Stimulated activated CD8-positive, alpha-beta memory T cell treated with anti-CD3 and anti-CD28 coated beads, Interleukin-15, amount 100 ng/mL, for 4 hours (primary cell): Measurements from ENCODE around the gene TSPEAR.
"Not testable (repeated sequence)": the region's sequence is repeated elsewhere in the genome, so short reads cannot be mapped to it uniquely, and the experiment has no call there.

ENCODE experiments used
- DNase-seq, 2 donors: peaks; one replicate each; pipeline ENCODE4 v3.0.0-alpha.2; 2020; ENCODE audit warnings: low read depth in 2 of 2

The TSPEAR gene

DNA sequence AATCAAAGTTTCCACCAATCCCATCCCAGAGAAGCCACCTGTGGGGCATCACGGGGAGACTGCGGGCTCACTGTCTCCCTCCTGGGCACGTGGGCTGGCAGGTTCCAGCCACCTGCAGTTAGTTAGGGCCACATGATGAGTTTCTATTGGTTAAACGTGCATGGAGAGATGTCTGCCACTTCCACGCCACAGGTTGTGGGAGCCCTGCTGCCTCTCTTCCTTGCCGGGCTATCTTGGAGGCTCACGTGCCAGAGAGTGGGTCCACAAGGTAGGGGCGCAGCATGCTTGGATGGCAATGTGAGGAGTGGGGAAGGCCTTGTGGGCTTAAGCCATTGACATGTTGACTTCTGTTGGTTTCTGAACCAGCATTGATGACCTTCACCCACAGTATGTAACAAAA lies 107.5 kb downstream of the TSPEAR start:
- DNase-seq, result no peak

DNA sequence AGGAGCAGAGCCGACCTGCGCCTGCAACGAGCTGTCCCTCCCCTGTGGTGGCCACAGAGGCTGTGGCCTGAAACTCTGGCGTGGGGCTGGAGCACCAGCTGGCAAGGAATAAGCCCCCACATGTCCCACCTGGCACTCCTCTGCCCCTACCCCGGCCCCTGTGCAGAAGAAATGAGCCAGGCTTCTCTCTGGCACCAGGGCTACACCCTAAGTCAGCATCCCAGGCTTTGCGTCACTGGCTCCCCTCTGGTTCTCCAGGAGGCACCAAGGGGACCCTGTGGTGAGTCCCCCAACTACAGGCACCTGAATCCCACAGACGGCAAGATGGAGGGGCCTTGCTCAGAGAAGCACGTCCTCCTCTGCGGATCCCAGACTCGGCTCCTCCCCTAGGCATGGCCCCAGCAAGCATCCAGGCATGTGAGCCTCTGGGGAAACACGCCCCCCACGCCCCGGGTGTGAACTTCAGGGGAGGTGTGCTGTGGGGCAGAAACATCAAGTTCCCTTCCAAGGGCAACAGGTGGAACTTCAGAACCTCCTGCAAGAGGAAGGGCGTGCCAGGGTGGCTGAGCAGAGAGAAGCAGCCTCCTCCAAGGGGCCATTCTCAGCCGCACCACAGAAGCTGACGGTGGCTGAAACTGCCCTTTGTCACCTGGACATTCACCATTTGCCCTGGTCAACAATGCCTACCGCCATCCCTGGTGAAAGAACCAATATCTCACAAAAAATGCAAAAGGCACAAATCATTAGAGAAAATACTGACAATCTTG lies 108.1 kb downstream of the TSPEAR start:
- no peak for DNase-seq

DNA sequence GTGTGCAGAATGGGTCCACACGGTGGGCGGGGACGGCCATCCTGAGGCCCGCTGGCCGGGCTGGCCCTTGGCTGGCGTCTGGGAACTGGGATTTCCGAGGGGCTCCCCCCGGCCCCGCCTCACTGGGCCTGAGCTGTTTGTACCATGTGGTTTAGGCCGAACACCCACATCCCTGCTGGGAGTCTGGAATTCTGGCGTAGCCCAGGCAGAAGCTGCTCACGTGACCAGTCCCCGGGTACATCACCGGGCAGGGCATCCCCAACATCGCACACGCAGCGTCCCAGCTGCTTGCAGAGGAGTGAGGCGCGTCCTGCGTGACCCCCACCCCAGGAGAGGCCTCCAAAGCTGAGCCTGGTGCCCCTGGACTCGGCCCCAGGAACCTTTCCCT lies 108.9 kb downstream of the TSPEAR start:
- no peak for DNase-seq

DNA sequence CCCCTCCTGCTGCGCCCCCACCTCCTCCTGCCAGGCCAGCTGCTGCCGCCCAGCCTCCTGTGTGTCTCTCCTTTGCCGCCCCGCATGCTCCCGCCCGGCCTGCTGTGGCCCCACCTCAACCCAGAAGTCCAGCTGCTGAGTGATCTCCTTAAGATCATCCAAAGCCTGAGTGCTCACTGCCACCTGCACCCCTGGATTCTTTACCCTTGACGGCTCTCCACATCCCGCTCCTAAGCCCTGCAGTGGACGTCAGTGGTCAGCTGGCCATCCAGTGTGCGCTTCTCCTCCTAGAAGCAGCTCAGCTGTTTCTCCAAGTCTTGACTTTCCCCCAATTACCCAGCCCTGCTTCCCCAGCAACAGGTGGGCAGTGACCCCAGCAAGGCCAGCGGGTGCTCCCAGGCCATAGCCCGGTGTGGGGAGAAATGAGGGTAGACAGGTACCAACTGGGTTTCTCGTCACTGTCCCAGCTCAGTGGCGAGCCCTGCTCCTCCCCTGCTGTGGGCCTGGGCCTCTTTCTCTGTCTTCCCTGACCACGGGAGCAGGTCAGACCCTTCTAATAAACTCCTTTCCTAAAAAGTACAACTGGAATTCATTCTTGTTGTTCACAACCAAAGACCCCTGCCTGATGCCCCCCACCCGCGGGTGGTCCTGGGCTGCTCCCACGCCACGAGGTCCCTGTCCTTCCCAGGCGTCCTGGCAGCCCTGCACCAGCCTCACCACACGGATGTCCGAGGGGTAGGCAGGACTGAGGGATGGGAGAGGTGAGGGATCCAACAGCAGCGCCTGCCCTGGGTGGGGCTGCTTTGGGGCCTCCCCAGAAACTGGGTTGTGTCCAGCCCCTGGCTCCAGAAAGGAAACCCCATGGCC lies 109.5 kb downstream of the TSPEAR start:
- DNase-seq, result no peak

DNA sequence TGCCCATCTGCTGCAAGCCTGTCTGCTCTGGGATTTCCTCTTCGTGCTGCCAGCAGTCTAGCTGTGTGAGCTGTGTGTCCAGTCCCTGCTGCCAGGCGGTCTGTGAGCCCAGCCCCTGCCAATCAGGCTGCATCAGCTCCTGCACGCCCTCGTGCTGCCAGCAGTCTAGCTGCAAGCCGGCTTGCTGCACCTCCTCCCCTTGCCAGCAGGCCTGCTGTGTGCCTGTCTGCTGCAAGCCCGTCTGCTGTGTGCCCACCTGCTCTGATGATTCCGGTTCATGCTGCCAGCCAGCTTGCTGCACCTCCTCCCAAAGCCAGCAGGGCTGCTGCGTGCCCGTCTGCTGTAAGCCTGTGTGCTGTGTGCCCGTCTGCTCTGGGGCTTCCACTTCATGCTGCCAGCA lies 110.3 kb downstream of the TSPEAR start:
- not testable (repeated sequence) for DNase-seq

DNA sequence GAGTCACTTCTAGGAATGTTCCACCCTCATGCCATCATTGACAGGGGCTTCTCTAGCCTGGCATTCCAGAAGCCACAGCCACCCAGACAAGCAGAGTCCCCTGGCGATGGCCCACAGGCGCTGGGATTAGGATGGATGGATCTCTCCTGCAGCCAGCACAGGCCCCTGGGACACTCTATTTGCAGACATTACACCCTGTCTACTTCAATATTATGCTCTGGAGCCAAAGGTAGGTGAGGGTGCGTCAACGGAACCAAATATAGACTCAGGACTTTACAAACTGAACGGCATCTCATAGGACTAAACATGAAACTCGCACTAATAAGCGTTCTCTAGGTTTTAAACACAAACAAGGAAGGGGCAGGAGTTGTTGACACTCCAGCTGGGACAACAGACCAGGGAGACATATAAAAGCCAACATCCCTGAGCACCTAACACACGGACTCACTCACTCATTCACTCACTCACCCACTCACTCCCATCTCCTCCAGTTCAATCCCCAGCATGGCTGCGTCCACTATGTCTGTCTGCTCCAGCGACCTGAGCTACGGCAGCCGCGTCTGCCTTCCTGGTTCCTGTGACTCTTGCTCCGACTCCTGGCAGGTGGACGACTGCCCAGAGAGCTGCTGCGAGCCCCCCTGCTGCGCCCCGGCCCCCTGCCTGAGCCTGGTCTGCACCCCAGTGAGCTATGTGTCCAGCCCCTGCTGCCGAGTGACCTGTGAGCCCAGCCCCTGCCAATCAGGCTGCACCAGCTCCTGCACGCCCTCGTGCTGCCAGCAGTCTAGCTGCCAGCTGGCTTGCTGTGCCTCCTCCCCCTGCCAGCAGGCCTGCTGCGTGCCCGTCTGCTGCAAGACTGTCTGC lies 111.0 kb downstream of the TSPEAR start, which contains the start of gene KRTAP10-7:
Gene KRTAP10-7, plus strand, starts transcription at position 480 of the 861 bp plus-strand sequence. Its CDS starts 25 bp downstream, at position 505.
- not testable (repeated sequence) for DNase-seq

DNA sequence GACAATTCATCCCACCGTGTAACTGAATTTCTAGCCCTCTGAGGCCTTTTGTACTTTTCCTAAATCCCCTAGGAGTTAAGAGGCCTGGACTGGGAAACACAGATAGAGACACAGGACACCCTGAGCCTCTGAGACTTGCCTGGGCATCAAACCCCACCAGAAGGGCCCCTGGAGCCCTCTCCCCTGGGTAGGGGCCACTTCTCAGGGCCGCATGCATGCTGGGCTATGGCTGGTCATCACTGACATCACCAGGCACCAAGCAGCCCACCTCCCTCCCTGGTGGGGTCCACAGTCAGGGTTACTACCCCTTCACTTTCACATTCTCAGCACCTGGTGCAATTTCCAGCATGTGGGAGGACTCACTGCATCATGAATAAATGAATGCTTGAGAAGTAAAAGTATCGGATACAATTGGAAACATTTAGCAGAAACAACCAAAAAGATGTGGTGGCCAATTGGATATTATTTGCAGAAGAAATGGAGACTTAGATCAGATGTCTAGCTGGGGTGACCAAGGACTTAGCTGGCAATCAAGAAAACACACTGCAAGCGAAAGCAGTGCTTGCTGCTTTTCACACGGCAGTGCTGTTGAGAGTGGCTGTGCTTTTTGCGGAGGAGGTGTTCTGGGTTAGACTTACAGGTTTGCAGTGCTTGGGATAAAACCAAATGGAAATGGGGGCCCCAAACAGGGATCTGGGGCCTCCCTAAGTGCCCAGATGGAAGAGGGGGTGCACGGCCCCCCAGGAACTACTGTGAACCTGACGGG lies 111.9 kb downstream of the TSPEAR start:
- no peak for DNase-seq

DNA sequence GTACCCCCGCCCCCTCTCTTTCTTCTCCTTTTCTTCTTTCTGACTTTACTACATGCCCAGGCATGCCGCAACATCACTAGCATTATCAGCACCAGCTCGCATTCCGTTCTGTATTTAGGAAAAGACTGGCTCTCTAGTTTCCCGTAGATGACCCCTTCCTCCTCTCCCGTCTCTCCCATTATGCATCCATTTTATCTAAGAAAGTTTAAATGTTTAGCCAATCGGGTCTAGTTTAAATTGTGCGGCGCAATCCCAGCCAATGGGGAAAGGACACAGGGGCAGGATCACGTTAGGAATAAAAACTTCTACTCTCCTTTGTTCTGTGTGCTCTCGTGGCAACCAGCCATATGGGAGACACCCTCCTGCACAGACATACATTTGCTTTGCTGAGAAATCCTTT lies 113.3 kb downstream of the TSPEAR start:
- DNase-seq, result no peak

DNA sequence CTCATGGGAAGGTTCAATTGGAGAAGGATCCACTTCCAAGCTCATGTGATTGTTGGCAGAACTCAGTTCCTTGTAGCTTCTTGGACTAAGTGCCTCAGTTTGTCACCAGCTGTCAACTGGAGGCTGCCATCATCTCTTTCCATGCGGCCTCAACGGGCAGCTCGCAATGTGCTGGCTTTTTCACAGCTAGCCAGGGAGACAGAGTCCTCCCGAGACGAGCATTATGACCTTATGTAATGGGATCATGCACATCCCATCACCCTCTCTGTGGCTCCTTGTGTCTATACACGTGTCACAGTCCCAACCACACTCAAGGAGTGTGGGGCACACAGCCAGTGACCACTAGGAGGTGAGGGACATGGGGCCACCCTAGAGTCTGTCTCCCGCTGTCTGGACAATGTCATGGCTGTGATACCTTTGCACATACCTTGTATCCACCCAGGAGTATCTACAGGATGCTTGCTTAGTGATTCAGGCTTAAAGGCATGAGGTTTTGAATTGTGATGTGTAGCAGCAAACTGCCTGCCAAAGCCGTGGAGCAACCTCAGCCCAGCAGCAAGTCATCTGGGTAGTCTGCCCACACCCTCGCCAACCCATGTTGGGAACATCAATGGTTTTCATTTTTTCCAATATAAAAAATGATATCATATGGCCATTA lies 115.2 kb downstream of the TSPEAR start:
- DNase-seq, result no peak

DNA sequence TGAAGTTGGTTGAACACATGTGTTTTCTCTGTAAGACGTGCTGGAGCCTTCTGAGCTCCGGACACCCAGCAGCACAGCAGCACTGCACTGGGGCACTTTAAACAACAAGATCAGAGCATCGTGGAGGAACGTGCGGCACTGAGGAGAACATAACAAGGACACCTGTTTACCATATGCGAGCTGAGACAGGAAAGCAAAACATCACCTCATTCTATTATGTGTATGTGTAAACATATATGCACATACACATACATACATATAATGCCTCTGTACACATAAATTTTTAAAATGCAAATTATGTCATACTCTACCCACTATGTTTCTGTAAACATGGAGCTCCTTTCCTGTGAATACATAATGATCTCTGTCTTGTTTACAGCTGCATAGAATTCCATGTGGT lies 115.8 kb downstream of the TSPEAR start:
- DNase-seq, result no peak

DNA sequence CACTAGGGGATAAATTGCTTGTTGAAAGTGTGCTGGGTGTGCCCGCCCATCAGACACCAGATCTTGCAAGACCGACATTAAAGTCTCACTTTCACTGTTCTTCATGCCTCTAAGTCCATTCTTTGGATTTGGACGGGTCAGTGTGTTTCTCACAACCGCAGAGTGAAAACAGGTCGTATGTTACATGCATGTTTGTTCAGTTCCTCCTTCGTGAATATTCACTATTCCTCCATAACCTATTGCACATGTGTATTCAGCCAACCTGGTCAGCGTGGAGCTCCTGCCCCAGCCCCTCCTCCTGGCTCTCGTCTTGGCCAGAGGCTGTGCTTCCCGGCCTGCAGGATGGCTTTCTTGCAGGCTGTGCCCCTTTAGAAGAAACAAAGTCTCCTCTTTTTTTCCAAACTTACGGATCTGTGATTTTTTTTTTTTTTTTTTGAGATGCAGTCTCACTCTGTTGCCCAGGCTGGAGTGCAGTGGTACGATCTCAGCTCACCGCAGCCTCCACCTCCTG lies 116.9 kb downstream of the TSPEAR start:
- no peak for DNase-seq

DNA sequence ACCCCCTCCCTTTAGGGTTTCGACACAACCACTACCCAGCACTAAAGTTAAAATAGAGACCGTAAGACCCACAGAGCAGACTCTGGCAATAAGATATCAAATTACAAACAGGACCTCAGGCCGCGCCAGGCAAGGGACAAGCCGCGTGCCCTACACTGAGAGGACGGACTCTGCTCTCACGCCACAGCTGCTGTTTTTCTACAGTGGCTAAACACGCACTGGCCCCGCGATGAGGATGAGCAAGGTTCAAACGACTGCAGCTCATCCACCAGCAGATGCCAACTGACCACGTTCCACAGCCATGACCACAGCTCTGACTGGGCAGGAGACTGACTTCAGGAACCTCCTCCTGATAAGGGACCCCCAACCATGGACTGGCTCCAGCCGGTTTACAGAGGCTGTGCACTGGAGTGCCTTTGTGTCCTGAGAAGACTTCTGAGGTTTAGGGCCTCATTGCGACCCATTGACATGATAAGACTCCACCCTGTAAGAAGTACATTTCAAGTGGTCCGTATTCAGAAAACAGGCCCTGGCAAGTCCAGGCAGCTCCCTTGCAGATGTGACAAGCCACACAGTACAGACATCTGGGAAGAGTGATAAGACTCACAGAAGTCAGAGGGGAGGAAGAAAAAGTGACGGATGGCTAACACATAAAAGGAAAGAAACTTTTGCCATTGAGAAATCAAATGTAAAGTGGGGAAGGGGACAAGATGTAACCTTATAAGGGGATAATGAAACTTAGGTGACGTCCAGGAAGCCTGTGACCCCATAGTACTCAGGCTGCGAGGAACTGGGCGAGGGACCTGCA lies 117.6 kb downstream of the TSPEAR start:
- DNase-seq, result no peak

DNA sequence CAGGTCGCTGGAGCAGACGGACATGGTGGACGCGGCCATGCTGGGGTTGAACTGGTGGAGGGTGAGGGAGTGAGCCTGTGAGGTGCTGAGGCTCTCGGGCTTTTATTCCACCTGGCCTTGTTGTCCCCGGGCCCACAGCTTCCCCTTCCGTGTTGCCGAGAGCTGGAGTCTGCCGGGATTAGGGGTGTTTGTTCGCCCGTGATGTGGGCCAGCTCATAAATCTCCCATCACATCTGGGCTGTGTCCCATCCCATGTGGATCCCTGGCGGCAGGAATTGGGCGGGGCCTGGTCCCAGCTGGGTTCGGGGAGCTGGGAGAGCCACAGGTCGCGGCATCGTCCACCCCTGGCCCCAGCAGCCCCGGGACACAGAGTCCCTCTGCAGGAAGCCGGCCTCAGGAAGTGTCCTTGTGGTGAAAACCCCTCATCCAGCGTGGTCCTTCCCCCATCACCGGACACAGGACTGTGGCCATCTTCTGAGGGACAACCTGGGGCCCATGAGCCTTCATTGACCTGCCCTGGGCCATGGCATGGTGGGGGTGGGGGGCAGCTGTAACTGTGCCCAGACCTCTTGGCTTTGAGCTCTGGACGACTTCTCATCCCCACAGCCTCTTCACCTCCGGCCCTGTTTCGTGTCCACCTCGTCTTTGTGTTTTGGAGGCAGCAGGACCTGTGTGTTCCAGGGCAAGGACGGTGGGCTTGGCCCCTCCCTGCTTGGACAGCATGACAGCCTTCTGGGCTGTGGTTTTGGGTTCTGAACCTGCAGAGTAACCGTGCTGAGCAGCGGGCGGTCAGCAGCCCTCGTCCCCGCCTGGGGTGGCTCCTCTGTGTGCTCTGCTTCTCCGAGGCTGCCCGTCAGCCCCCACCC lies 118.7 kb downstream of the TSPEAR start, which contains the start of gene KRTAP10-6:
Gene KRTAP10-6, minus strand, starts transcription at position 60 of the 866 bp plus-strand sequence. Its CDS starts 21 bp downstream, at position 39.
- DNase-seq, result no peak

DNA sequence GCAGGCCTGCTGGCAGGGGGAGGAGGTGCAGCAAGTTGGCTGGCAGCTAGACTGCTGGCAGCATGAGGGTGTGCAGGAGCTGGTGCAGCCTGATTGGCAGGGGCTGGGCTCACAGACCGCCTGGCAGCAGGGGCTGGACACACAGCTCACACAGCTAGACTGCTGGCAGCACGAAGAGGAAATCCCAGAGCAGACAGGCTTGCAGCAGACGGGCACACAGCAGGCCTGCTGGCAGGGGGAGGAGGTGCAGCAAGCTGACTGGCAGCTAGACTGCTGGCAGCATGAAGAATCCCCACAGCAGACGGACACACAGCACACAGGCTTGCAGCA lies 119.6 kb downstream of the TSPEAR start:
- DNase-seq, result not testable (repeated sequence)

DNA sequence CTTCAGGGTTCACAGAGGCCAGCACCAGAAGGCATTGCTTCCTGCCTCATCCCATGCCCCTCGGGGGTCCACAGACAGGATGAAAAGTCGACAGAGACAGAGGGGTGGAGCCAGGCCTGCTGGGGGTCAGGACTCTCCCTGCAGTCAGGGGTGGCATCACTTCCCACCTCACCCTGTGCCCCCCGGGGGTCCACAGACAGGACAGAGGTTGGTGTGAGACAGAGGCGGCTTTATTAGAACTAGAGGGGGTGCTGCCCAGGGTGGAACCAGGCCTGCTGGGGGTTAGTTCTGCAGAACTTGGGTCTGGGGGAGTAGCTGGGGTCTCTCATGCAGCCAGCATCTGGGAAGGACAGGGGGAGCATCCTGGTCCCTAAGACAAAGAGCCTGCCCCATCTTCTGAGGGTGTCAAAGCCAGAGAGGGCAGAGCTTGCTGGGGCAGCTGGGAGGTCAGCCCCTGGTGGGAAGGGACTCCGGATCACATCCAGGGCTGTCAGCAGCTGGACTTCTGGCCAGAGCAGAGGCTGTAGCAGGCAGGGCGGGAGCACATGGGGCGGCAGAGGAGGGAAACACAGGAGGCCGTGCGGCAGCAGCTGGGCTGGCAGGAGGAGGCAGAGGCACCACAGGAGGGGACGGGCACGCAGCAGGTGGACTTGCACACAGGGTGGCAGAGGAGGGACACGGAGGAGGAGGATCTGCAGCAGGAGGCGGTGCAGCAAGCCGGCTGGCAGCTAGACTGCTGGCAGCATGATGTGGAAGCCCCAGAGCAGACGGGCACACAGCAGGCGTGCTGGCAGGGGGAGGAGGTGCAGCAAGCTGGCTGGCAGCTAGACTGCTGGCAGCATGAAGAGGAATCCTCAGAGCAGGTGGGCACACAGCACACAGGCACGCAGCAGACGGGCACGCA lies 120.2 kb downstream of the TSPEAR start:
- DNase-seq, result not testable (repeated sequence)

DNA sequence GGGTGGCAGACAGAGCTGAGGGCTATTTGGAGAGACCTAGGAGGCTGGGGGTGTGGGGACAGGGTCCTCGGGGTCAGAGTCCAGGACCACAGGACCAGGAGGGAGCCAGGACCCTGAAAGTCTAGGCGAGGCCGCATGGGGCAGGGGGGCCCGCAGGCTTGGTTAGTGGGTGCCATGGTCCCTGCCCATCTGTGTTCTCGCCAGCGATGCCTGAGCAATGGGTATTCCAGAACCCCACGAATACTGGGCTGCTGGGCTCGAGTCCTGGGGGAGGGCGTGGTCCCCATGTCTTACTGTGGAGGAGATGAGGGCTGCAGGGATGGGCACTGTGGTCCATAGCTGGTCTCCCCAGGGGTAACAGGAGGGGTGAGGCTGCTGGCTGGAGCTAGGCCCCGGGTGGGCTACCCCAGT lies 121.1 kb downstream of the TSPEAR start:
- no peak for DNase-seq

DNA sequence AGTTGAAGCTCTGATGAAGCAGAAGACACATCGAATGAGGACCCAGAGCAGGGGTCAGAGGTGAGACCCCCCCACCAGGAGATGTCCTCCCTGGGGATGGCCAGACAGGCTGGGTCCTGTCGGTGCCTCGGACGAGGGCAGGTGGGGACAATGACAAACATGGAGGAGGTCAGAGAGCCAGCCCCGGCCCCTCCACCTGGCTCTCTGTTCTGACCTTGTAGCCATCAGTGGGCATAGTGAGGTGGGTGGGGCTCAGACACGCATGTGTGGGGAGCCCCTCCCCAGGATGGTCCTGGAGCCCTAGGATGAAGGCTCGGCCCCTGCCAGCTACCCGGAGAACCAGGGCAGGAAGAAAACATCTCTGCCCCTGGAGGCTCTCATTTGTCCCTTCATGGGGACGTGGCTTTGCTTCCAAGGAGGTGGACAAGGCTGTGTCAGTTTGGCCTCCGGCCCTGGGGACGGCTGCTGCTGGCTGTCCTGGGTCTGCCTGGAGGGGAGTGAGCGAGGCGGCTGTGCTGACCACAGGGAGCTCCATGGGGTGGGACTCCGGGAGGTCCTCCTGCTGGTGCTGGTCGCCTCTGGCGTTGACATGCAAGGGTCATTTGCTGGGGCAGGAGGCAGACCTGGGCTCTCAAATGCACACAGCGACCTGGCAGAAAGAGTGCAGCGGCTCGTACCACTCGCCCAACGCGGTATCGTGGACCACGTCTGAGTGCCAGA lies 121.6 kb downstream of the TSPEAR start:
- no peak for DNase-seq
